Mammary epithelial cell (primary cell): ENCODE measurements around the gene DESI2.

Source experiments
- CTCF ChIP-seq, 2 donors: IDR thresholded peaks in 1 of 2; conservative IDR thresholded peaks in 1 of 2; 2 replicates each; pipeline ENCODE4 v1.5.1; 2011 to 2012; ENCODE audit warnings: inconsistent platforms in 2 of 2, low read length in 2 of 2, mild to moderate bottlenecking in 2 of 2, control low read depth in 1 of 2, low read depth in 1 of 2; ENCODE audit not compliant: insufficient read depth in 1 of 2; ENCODE audit errors: extremely low read depth in 1 of 2
- EZH2 ChIP-seq: IDR thresholded peaks from 2 replicates; pipeline ENCODE4 v1.6.1; 2012; ENCODE audit warnings: low read length, inconsistent platforms, borderline replicate concordance

GRCh38 chr1:244695937-244696336 lies 43.0 kb downstream of the DESI2 start:
- TF ChIP-seq CTCF (conservative IDR thresholded peaks at IDR 0.05 in 1 of 2, IDR thresholded peaks at IDR 0.05 in 1 of 2; ENCODE audit: extremely low read depth in 1 of 2, insufficient read depth in 1 of 2, low read depth in 1 of 2, low read length in 2 of 2) = no peak
- no peak for TF ChIP-seq EZH2
